GM13976 (cell line): Measurements from ENCODE around the gene TPD52L1.

Experiments
- DNase-seq: peaks from one replicate; pipeline ENCODE4 v3.0.0; 2012; ENCODE audit warnings: low spot score
- CTCF ChIP-seq: IDR thresholded peaks from 2 replicates; pipeline ENCODE4 v1.5.1; 2012; ENCODE audit warnings: borderline replicate concordance, mild to moderate bottlenecking; ENCODE audit not compliant: insufficient read depth; ENCODE audit errors: extremely low read depth, missing control alignments, control extremely low read depth
- in situ Hi-C: fragments of 300-500 bp; cut with MboI; formaldehyde crosslinking; loops from one replicate; pipeline ENCODE4 v1.12.0; 2022; ENCODE audit warnings: low sequenced_read_pairs, mixed read lengths, inconsistent platforms; ENCODE audit not compliant: unreplicated experiment

TPD52L1 gene

GRCh38 chr6:125153391-125154117 is at the start of gene TPD52L1:
Gene TPD52L1, plus strand, starts transcription at chr6:125153773. Its CDS starts 179 bp downstream, at chr6:125153952.
- in situ Hi-C loops, result no loop called here
- DNase-seq, result peak; percentile 86
- peak; percentile 97 for TF ChIP-seq CTCF

GRCh38 chr6:125104425-125104824 is 49.1 kb upstream of the TPD52L1 start:
- TF ChIP-seq CTCF, result no peak
- no peak for DNase-seq
- in situ Hi-C loops, result no loop called here

- in situ Hi-C loops, result no loop called here
- DNase-seq, result no peak
- no peak for TF ChIP-seq CTCF
Observed at GRCh38 chr6:125107048-125107447, 46.5 kb upstream of the TPD52L1 start.

GRCh38 chr6:125107896-125108295 is 45.7 kb upstream of the TPD52L1 start:
- no peak for DNase-seq
- TF ChIP-seq CTCF, result no peak
- in situ Hi-C loops, result no loop called here

GRCh38 chr6:125110056-125110455 is 43.5 kb upstream of the TPD52L1 start:
- in situ Hi-C loops, result loop anchor here (10.0 kb wide), 1 partner anchor 235 kb away; no protein-coding TSS in a partner anchor
- TF ChIP-seq CTCF, result no peak
- DNase-seq, result no peak

- TF ChIP-seq CTCF, result no peak
- in situ Hi-C loops, result loop anchor here (10.0 kb wide), 1 partner anchor 237 kb away; no protein-coding TSS in a partner anchor
Observed at GRCh38 chr6:125111219-125111983, 42.2 kb upstream of the TPD52L1 start.

More at GRCh38 chr6:125111219-125111983, 42.2 kb upstream of the TPD52L1 start:
- DNase-seq, result no peak
